Mucosa of stomach (tissue), 1 donor: ENCODE data around the gene SCD5.

ENCODE experiments used
- H3K27me3 ChIP-seq: one replicate; pipeline ENCODE4 v1.7.0; 2013; ENCODE audit warnings: mild to moderate bottlenecking, low read length; ENCODE audit not compliant: control insufficient read depth, insufficient read depth
- H3K36me3 ChIP-seq: one replicate; pipeline ENCODE4 v1.7.0; 2013; ENCODE audit warnings: low read length; ENCODE audit not compliant: control insufficient read depth, insufficient read depth
- H3K4me1 ChIP-seq: one replicate; pipeline ENCODE4 v1.7.0; 2013; ENCODE audit warnings: mild to moderate bottlenecking, low read length; ENCODE audit not compliant: control insufficient read depth, insufficient read depth
- H3K4me3 ChIP-seq: one replicate; pipeline ENCODE4 v1.7.0; 2013; ENCODE audit warnings: low read length
- H3K9ac ChIP-seq: one replicate; pipeline ENCODE4 v1.7.0; 2013; ENCODE audit warnings: mild to moderate bottlenecking, low read length, moderate library complexity
- H3K9me3 ChIP-seq: one replicate; pipeline ENCODE4 v1.7.0; 2013; ENCODE audit warnings: mild to moderate bottlenecking, low read length, moderate library complexity; ENCODE audit not compliant: control insufficient read depth
- donor health status: Pancreatic carcinoma.

The SCD5 gene

GRCh38 chr4:82754513-82755165 lies 44.0 kb downstream of the SCD5 start:
- Histone ChIP-seq H3K4me3 (no peak overlapping the region), H3K4me1 (no peaks in the 10 kb centered on the region), H3K27me3 (no peaks in the 10 kb centered on the region), H3K36me3 (no peaks in the 10 kb centered on the region), H3K9ac (no peak overlapping the region), H3K9me3 (no peaks in the 10 kb centered on the region)

GRCh38 chr4:82753725-82754410 lies 44.7 kb downstream of the SCD5 start:
- Histone ChIP-seq H3K36me3 (no peaks in the 10 kb centered on the region), H3K4me1 (no peaks in the 10 kb centered on the region), H3K4me3 (no peak overlapping the region), H3K9ac (no peak overlapping the region), H3K9me3 (no peaks in the 10 kb centered on the region), H3K27me3 (no peaks in the 10 kb centered on the region)

- H3K9me3 ChIP-seq: no peaks in the 10 kb centered on the region
- H3K4me1 ChIP-seq: no peaks in the 10 kb centered on the region
- H3K9ac ChIP-seq: no peak overlapping the region
- H3K36me3 ChIP-seq: no peaks in the 10 kb centered on the region
- no peaks in the 10 kb centered on the region for H3K27me3 ChIP-seq
- H3K4me3 ChIP-seq: no peak overlapping the region
Observed at GRCh38 chr4:82753238-82753637, 45.4 kb downstream of the SCD5 start.

GRCh38 chr4:82748810-82749470 lies 49.7 kb downstream of the SCD5 start:
- Histone ChIP-seq H3K36me3 (no peaks in the 10 kb centered on the region), H3K9ac (no peak overlapping the region), H3K4me1 (peaks cover 4% of the 10 kb centered on the region), H3K4me3 (no peak overlapping the region), H3K9me3 (no peaks in the 10 kb centered on the region), H3K27me3 (no peaks in the 10 kb centered on the region)

- no peak overlapping the region for H3K9ac ChIP-seq
Observed at GRCh38 chr4:82747686-82748575, 50.7 kb downstream of the SCD5 start.

GRCh38 chr4:82746705-82747574 lies 51.7 kb downstream of the SCD5 start:
- Histone ChIP-seq H3K9me3 (no peaks in the 10 kb centered on the region), H3K36me3 (no peaks in the 10 kb centered on the region), H3K27me3 (no peaks in the 10 kb centered on the region), H3K4me1 (peaks cover 4% of the 10 kb centered on the region), H3K4me3 (no peak overlapping the region), H3K9ac (no peak overlapping the region)

More at GRCh38 chr4:82747686-82748575, 50.7 kb downstream of the SCD5 start:
- H3K27me3 ChIP-seq: no peaks in the 10 kb centered on the region
- H3K9me3 ChIP-seq: no peaks in the 10 kb centered on the region
- peaks cover 4% of the 10 kb centered on the region for H3K4me1 ChIP-seq
- H3K36me3 ChIP-seq: no peaks in the 10 kb centered on the region
- H3K4me3 ChIP-seq: no peak overlapping the region

- no peaks in the 10 kb centered on the region for H3K9me3 ChIP-seq
- peaks cover 4% of the 10 kb centered on the region for H3K4me1 ChIP-seq
- no peak overlapping the region for H3K9ac ChIP-seq
- H3K36me3 ChIP-seq: no peaks in the 10 kb centered on the region
- H3K27me3 ChIP-seq: no peaks in the 10 kb centered on the region
- no peak overlapping the region for H3K4me3 ChIP-seq
Observed at GRCh38 chr4:82745173-82745842, 53.3 kb downstream of the SCD5 start.

- no peaks in the 10 kb centered on the region for H3K27me3 ChIP-seq
- peaks cover 4% of the 10 kb centered on the region for H3K4me1 ChIP-seq
- H3K9me3 ChIP-seq: no peaks in the 10 kb centered on the region
- no peaks in the 10 kb centered on the region for H3K36me3 ChIP-seq
- H3K9ac ChIP-seq: no peak overlapping the region
- no peak overlapping the region for H3K4me3 ChIP-seq
Observed at GRCh38 chr4:82744284-82744968, 54.2 kb downstream of the SCD5 start.

GRCh38 chr4:82741188-82741587 lies 57.4 kb downstream of the SCD5 start:
- no peaks in the 10 kb centered on the region for H3K9me3 ChIP-seq
- no peaks in the 10 kb centered on the region for H3K27me3 ChIP-seq
- peaks cover 4% of the 10 kb centered on the region for H3K4me1 ChIP-seq
- no peak overlapping the region for H3K9ac ChIP-seq
- H3K36me3 ChIP-seq: no peaks in the 10 kb centered on the region
- no peak overlapping the region for H3K4me3 ChIP-seq

GRCh38 chr4:82739287-82740190 lies 59.1 kb downstream of the SCD5 start:
- H3K4me1 ChIP-seq: peaks cover 4% of the 10 kb centered on the region
- no peak overlapping the region for H3K9ac ChIP-seq
- no peaks in the 10 kb centered on the region for H3K9me3 ChIP-seq

More at GRCh38 chr4:82739287-82740190, 59.1 kb downstream of the SCD5 start:
- no peaks in the 10 kb centered on the region for H3K36me3 ChIP-seq
- H3K27me3 ChIP-seq: no peaks in the 10 kb centered on the region
- H3K4me3 ChIP-seq: no peak overlapping the region
